Activated CD4-positive, alpha-beta T cell treated with anti-CD3 and anti-CD28 coated beads for 48 hours (primary cell): ENCODE results near the gene GFER.
"Not testable (repeated sequence)": the region's sequence is repeated elsewhere in the genome, so short reads cannot be mapped to it uniquely, and the experiment has no call there.

Experiments
- DNase-seq: peaks from one replicate; pipeline ENCODE4 v3.0.0-alpha.2; 2020

The GFER gene

DNA sequence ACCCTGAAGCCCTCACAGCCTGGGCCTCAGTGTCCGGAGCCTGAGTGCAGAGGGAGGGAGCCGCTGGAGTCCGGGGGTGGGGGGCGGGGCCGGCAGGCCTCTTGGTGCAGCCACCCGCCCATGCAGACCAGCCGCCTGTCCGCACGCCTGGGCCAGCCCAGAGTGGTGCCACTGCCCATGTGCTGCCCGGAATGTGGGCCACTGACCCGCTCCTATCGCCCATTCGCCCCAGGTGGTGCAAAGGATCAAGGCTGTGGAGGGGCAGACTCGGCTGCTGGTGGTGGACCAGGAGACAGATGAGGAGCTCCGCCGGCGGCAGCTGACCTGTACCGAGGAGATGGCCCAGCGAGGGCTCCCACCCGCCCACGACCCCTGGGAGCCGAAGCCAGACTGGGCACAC lies 45.4 kb downstream of the GFER start:
- no peak for DNase-seq

DNA sequence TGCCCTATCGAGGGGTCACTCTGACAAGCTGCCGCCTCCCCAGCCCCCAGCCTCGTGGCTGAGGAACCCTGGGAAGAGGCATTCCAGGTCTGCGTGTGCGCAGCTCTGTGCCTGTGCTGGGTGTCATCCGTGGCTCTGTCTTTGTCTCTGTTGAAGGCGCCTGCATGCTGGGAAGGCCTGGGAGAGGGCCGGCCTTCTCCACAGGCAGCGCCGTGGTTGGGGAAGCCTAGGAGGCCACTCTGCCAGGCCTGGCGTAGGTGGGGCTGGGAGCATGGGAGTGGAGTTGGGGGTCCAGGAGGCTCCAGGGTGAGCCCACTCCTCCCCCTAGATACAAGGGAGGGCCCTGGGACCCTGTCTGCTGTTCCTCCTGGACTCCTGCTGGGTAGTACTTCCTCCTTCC lies 46.0 kb downstream of the GFER start:
- no peak for DNase-seq

DNA sequence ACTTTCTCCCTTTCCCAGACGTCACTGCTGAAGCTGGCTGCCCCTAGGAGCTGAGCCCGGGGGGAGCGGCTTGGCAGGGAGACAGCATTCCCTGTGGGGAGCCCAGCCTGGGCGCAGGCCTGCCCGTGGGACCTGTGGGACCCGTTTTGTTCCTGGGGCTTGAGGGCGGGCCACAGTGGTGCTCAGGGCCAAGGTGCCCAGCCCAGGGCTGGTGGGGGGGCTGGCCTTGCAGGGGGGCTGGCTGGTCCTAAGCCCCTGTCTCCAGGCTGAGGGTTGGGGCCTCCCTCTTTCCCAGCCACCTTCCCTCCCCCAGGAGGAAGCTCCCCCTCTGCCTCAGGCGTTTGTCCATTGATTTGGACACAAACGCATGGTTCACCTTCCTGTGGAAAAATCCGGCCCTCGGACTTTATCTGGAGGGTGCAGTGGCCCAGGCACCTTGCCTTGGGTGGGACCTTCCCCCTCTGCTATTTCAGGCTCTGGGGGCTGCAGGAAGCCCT lies 47.1 kb downstream of the GFER start:
- DNase-seq: no peak

DNA sequence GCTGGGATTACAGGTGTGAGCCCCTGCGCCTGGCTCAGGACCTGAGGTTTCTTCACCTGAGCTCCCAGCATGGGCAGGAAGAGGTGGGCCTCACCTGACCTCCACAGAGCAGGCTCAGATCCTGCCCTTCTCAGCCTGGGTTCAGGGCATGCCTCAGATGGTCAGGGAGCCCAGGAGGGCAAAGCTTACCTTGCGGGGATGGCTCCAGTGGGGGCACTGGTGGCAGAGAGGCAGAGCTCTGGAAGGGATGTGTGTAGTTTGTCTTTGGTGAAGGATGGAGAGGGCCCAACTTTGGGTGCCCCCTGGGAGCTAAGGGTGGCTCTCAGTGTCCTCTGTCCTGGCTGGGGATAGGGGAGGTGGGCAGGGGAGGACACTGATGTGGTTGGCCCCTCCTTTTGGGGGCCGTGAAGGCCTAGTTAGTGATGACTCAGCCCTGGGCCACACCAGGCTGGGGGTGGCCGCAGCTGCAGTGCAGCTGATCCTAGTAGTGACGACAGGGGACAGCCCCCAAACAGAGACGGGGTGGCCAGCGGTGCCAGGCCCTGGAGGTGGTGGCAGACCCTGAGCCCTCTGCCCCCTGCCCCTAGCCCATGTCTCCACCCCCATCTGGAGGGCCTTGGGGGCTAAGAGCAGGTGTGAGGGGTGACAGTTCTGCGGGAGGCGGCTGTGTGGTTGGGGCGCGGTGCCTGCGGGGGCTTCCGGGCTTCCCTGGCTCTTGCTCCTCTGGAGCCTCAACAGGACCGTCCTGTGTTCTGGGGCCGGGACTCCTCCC lies 48.5 kb downstream of the GFER start:
- no peak for DNase-seq

DNA sequence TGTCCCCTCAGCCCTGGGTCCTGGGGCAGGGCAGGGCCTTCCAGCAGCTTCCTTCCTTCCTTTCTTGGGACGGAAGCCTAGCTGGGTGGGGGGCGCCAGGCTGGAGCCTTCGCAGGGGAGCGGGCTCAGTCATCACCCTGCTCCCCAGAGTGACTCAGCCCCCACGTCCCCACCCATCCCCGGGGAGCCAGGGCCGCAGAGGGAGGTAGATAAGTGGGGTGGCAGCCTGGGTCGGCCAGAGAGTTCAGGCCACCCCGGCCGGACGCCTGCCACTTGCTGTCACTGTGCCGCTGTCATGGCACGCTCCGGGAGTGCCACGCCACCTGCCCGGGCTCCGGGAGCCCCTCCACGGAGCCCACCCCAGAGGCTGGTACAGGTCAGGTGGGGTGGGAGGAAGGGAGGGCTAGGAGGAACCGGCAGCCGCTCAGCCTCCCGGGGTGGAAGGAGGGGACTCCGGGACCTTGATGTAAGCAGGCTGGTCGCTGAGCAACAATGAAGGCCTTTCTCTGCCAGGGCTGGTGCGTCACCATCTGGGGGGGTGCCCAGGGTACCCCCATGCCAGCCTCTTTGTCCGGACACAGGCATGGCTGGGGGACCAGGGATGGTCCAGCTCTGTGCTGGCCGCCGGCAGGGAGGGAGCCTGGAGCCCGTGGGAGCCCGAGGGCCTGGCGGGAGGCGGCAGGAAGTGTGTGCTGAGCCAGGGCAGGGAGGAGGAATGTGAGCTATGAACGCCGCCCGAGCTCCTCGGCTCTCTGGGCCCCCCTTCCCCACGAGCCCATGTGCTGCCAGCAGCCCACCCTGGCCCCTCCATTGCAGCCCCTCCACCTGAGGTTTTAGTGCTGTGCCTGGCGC lies 49.3 kb downstream of the GFER start:
- DNase-seq: no peak

DNA sequence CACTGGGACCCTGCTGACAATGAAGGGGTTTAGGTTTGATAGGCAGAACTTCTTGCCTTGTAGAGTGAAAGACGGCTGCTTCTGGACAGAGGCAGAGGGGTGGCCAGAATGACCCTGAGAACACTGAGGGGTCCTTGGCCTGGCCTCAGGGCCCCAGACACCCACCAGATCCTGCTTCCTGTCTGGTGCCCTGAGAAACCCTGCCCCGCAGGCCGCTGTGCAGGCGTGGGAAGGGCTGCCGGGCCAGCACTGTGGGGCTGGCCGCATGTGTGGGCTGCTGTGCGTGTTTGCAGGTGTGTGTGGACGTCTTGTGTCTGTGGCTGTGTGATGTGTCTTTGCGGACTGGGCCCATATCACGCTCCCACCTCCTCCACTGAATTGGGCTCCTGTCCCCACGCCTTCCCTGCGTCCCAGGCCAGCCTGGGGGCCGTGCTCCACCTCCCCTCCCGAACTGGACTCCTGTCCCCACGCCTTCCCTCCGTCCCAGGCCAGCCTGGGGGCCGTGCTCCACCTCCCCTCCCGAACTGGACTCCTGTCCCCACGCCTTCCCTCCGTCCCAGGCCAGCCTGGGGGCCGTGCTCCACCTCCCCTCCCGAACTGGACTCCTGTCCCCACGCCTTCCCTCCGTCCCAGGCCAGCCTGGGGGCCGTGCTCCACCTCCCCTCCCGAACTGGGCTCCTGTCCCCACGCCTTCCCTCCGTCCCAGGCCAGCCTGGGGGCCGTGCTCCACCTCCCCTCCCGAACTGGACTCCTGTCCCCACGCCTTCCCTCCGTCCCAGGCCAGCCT lies 50.1 kb downstream of the GFER start:
- DNase-seq: not testable (repeated sequence)

DNA sequence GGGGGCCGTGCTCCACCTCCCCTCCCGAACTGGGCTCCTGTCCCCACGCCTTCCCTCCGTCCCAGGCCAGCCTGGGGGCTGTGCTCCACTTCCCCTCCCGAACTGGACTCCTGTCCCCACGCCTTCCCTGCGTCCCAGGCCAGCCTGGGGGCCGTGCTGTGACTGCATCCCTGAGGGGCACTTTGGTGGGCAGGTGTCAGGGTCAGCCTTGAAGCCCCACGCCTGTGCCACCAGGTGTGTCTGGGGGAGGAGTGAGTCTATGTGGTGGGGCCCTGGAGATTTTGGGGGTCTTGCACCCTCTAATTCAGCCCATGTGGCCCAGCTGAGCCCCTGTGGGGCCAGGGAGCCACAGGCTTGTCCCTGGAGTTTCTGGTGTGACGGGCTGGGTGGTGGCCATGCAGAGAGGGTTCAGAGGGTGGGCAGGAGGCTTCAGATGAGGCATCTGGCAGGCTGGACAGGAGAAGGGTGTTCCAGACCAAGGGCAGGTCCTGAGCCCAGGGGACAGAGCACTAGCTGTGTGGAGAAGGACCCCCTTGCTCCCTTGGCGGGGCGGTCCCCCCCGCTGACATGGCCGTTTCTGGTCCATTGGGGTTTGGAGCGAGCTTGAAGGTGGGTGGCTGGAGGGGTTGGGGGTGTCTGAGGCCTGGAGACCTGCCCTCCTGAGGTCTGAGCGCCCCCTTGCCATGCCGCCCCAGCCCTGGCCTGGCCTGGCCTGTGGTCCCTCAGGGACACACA lies 50.9 kb downstream of the GFER start:
- no peak for DNase-seq

DNA sequence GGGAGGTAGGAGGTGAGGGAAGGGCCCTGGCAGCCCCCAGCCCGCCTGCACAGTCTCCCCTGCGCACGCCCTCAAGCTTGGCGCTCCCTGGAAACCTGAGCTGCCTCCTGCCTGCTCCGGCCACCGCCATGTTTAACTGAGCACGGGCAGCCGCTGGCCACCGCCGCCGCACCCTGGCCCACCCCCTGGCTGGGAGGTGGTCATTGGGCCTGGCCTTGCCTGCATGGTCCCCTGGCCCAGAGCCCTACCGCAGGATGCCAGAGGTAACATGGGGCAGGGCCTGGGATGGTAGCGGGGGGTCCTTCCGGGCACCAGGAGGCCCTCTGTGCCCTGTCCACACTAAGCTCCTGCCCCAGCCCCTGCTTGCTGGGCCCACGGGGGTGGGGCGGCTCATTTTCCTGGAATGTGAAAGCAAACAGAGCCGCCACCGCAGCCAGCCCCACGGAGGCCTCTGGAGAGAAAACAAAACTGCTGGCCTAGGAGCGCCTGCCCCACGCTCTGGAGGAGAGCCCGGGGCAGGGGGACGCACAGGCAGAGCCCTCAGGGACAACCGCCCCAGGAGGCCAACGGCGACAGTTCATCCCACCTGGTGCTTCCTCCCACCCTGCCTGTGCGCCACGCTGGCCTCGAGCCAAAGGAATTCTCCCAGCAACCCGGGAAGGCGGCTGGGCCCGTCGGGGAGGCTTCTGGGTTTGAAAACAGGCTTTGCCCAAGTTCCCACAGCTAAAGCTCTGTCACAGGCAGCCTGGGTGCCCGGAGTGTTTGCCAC lies 51.6 kb downstream of the GFER start:
- DNase-seq: no peak

DNA sequence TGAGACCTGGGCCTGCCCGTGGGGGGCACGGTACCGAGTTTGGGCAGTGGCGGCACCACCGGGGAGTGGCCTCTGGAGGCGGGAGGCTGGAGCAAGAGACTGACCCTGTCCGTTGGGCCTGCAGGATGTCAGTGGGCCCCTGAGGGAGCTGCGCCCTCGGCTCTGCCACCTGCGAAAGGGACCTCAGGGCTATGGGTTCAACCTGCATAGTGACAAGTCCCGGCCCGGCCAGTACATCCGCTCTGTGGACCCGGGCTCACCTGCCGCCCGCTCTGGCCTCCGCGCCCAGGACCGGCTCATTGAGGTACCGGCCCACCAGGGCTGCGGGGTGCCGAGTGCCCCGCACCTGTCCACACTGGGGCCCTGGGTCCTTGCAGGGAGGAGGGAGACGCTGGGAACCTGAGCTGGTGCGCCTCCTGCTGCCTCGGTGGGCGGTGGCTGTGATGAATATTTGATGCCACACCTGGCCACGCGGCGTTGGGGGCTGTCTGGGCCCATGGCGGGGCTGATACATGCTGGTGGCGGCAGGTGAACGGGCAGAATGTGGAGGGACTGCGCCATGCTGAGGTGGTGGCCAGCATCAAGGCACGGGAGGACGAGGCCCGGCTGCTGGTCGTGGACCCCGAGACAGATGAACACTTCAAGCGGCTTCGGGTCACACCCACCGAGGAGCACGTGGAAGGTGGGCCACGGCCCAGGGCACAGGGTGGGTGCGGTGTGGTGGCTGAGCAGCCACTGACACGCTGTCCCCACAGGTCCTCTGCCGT lies 52.4 kb downstream of the GFER start:
- no peak for DNase-seq

DNA sequence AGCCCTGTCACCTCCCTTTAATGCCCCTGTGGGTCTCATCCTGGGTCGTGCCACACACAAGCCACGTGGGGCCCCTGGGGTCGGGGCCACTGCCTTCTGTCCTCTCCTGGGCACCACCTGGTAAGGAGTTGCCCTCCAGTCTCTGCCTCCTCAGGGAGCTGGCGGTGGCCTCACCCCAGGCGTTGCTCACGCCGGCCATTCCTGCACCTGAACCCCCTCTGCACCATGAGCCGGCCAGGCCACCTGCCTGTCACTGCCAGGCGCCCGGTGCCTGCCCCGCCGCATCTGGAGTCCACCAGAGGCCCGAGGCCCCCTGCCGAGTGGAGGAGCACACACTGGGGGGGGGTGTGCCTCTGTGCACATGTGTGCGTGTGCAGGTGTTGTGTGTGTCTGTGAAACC lies 53.1 kb downstream of the GFER start:
- DNase-seq: no peak
